OCI-LY1 (cell line): Measurements from ENCODE around the gene DNAJC8.

Experiments used
- CTCF ChIP-seq: fragments of 200-600 bp; sonication (generic), shearing (Covaris generic); IDR thresholded peaks from 2 replicates; pipeline ENCODE4 v1.5.1; 2017; ENCODE audit warnings: mild to moderate bottlenecking, antibody characterized with exemption, low read length, moderate library complexity, mixed read lengths
- EZH2 ChIP-seq: fragments of 200-600 bp; sonication (generic), shearing (Covaris generic); IDR thresholded peaks from 2 replicates; pipeline ENCODE4 v1.8.0; 2017; ENCODE audit warnings: borderline replicate concordance, mixed run types, mild to moderate bottlenecking, antibody characterized with exemption, low read length, moderate library complexity, mixed read lengths

- no peak for TF ChIP-seq CTCF
- TF ChIP-seq EZH2 = no peak
Observed at GRCh38 chr1:28180306-28181305, 52.2 kb downstream of the DNAJC8 start.
